Mesenchymal stem cell (in vitro differentiated cells and primary cell): ENCODE data around the gene OR51B2.

Experiments
- DNase-seq: peaks from one replicate; pipeline ENCODE4 v3.0.0-alpha.2; 2013
- H2AFZ ChIP-seq: one replicate; pipeline ENCODE4 v1.6.1; 2013; ENCODE audit warnings: low read depth, mild to moderate bottlenecking, control low read depth, inconsistent platforms, low read length, moderate library complexity
- H2AK5ac ChIP-seq: 2 replicates; pipeline ENCODE4 v1.6.1; 2013; ENCODE audit warnings: low read length, moderate library complexity, mild to moderate bottlenecking, inconsistent platforms; ENCODE audit not compliant: severe bottlenecking
- H2BK120ac ChIP-seq: one replicate; pipeline ENCODE4 v1.6.1; 2013; ENCODE audit warnings: low read depth, mild to moderate bottlenecking, inconsistent platforms, low read length, moderate library complexity
- H2BK12ac ChIP-seq, 2 experiments: one replicate each; pipeline ENCODE4 v1.6.1; 2013; ENCODE audit warnings: inconsistent platforms in 2 of 2, low read length in 2 of 2, mild to moderate bottlenecking in 2 of 2, moderate library complexity in 2 of 2, control low read depth in 1 of 2
- H2BK15ac ChIP-seq: one replicate; pipeline ENCODE4 v1.6.1; 2013; ENCODE audit warnings: mild to moderate bottlenecking, low read depth, inconsistent platforms; ENCODE audit not compliant: poor library complexity, severe bottlenecking
- H2BK5ac ChIP-seq: 2 replicates; pipeline ENCODE4 v1.6.1; 2013; ENCODE audit warnings: low read depth, mild to moderate bottlenecking, low read length, control low read depth, inconsistent platforms; ENCODE audit not compliant: poor library complexity, severe bottlenecking
- H3K14ac ChIP-seq, 2 experiments: one replicate each; pipeline ENCODE4 v1.6.1; 2013; ENCODE audit warnings: inconsistent platforms in 2 of 2, low read length in 2 of 2, control low read depth in 1 of 2, mild to moderate bottlenecking in 1 of 2, moderate library complexity in 1 of 2
- H3K18ac ChIP-seq, 2 experiments: one replicate each; pipeline ENCODE4 v1.6.1; 2013; ENCODE audit warnings: inconsistent platforms in 2 of 2, low read length in 2 of 2, control low read depth in 1 of 2, low read depth in 1 of 2, mild to moderate bottlenecking in 1 of 2
- H3K23ac ChIP-seq, 2 experiments: one replicate each; pipeline ENCODE4 v1.6.1; 2013; ENCODE audit warnings: inconsistent platforms in 2 of 2, low read length in 2 of 2, mild to moderate bottlenecking in 2 of 2, moderate library complexity in 2 of 2, control low read depth in 1 of 2
- H3K27ac ChIP-seq: 2 replicates; pipeline ENCODE4 v1.5.1; 2013; ENCODE audit warnings: mild to moderate bottlenecking, moderate library complexity, low read length, control low read depth, inconsistent platforms; ENCODE audit not compliant: poor library complexity, severe bottlenecking
- H3K27me3 ChIP-seq, 2 experiments: 2 replicates each; pipeline versions ENCODE4 v1.6.1 to v1.7.0; 2013; ENCODE audit warnings: low read length in 2 of 2, mild to moderate bottlenecking in 2 of 2, moderate library complexity in 2 of 2, control low read depth in 1 of 2, inconsistent platforms in 1 of 2; ENCODE audit not compliant: control insufficient read depth in 1 of 2, insufficient read depth in 1 of 2
- H3K36me3 ChIP-seq, 2 experiments: 2 replicates each; pipeline versions ENCODE4 v1.6.1 to v1.7.0; 2013; ENCODE audit warnings: low read length in 2 of 2, control low read depth in 1 of 2, inconsistent platforms in 1 of 2, low read depth in 1 of 2, mild to moderate bottlenecking in 1 of 2; ENCODE audit not compliant: insufficient read depth in 2 of 2, control insufficient read depth in 1 of 2
- H3K4ac ChIP-seq, 2 experiments: one replicate each; pipeline ENCODE4 v1.6.1; 2013; ENCODE audit warnings: inconsistent platforms in 2 of 2, low read length in 2 of 2, mild to moderate bottlenecking in 2 of 2, moderate library complexity in 2 of 2, control low read depth in 1 of 2, low read depth in 1 of 2
- H3K4me1 ChIP-seq: 2 replicates; pipeline ENCODE4 v1.6.1; 2013; ENCODE audit warnings: low read depth, low read length, control low read depth; ENCODE audit not compliant: control insufficient read depth, insufficient read depth
- H3K4me2 ChIP-seq: 2 replicates; pipeline ENCODE4 v1.6.1; 2013; ENCODE audit warnings: low read length, mild to moderate bottlenecking, inconsistent platforms; ENCODE audit not compliant: poor library complexity, severe bottlenecking
- H3K4me3 ChIP-seq, 2 experiments: 2 replicates each; pipeline versions ENCODE4 v1.5.1 to v1.7.0; 2013; ENCODE audit warnings: low read length in 2 of 2, mild to moderate bottlenecking in 2 of 2, control low read depth in 1 of 2, low read depth in 1 of 2; ENCODE audit not compliant: insufficient read depth in 1 of 2
- H3K79me1 ChIP-seq: replicated peaks from 2 replicates; pipeline ENCODE4 v1.6.1; 2013; ENCODE audit warnings: mild to moderate bottlenecking, control low read depth, low read length, inconsistent platforms; ENCODE audit not compliant: poor library complexity, severe bottlenecking
- H3K9ac ChIP-seq: 2 replicates; pipeline ENCODE4 v1.7.0; 2013; ENCODE audit warnings: mild to moderate bottlenecking, low read length, moderate library complexity
- H3K9me3 ChIP-seq: 2 replicates; pipeline ENCODE4 v1.7.0; 2013; ENCODE audit warnings: mild to moderate bottlenecking, low read length; ENCODE audit not compliant: control insufficient read depth
- H4K8ac ChIP-seq: one replicate; pipeline ENCODE4 v1.6.1; 2013; ENCODE audit warnings: inconsistent platforms, mild to moderate bottlenecking, low read length, moderate library complexity
- H4K91ac ChIP-seq: one replicate; pipeline ENCODE4 v1.6.1; 2013; ENCODE audit warnings: mild to moderate bottlenecking, low read length, inconsistent platforms
- WGBS: methylation state at CpG from one replicate; pipeline ENCODE4 v1.1.7; 2013; ENCODE audit warnings: mixed read lengths; 5-methylcytosine and 5-hydroxymethylcytosine counted together

OR51B2 gene

GRCh38 chr11:5348551-5349194 is 24.6 kb upstream of the OR51B2 start:
- no peak overlapping the region for H3K4me2 ChIP-seq
- H3K9ac ChIP-seq = no peak overlapping the region
- H3K4me3 ChIP-seq = no peak overlapping the region
- no peak overlapping the region for H2AFZ ChIP-seq
- H3K14ac ChIP-seq = no peak overlapping the region
- H2BK12ac ChIP-seq = no peak overlapping the region
- no peak overlapping the region for H2BK5ac ChIP-seq
- H3K4me1 ChIP-seq = no peaks in the 10 kb centered on the region
- no peak overlapping the region for H3K27ac ChIP-seq
- 90% methylated on average over 2 of the region's 3 CpGs for WGBS
- H3K4ac ChIP-seq = no peak overlapping the region
- no peak overlapping the region for H3K18ac ChIP-seq
- H4K91ac ChIP-seq = no peak overlapping the region
- no peak overlapping the region for H4K8ac ChIP-seq
- H2BK120ac ChIP-seq = no peak overlapping the region
- no peak overlapping the region for H2BK15ac ChIP-seq
- H3K23ac ChIP-seq = no peak overlapping the region
- DNase-seq = no peak
- H2AK5ac ChIP-seq = no peak overlapping the region
- H3K27me3 ChIP-seq = no peaks in the 10 kb centered on the region
- no peaks in the 10 kb centered on the region for H3K36me3 ChIP-seq
- H3K9me3 ChIP-seq = no peaks in the 10 kb centered on the region
- H3K79me1 ChIP-seq = no peaks in the 10 kb centered on the region

- Histone ChIP-seq H2AK5ac (no peak overlapping the region), H2BK120ac (no peak overlapping the region), H3K9me3 (no peaks in the 10 kb centered on the region), H3K79me1 (no peaks in the 10 kb centered on the region), H3K27me3 (no peaks in the 10 kb centered on the region), H3K4me2 (no peak overlapping the region), H3K36me3 (no peaks in the 10 kb centered on the region), H3K9ac (no peak overlapping the region), H2AFZ (no peak overlapping the region), H2BK15ac (no peak overlapping the region), H4K8ac (no peak overlapping the region), H3K14ac (no peak overlapping the region), H2BK12ac (no peak overlapping the region), H3K18ac (no peak overlapping the region), H4K91ac (no peak overlapping the region), H3K23ac (no peak overlapping the region), H3K27ac (no peak overlapping the region), H3K4me1 (no peaks in the 10 kb centered on the region), H3K4ac (no peak overlapping the region), H2BK5ac (no peak overlapping the region), H3K4me3 (no peak overlapping the region)
- WGBS = 82% methylated on average over 3 of the region's 3 CpGs
- DNase-seq = no peak
Measured at GRCh38 chr11:5345831-5346230, 21.7 kb upstream of the OR51B2 start.

- Histone ChIP-seq H3K4ac (no peak within 1 kb of the TSS), H2AFZ (no peak within 1 kb of the TSS), H3K27me3 (no peaks in the 10 kb centered on the region), H3K4me1 (no peaks in the 10 kb centered on the region), H3K4me2 (no peak within 1 kb of the TSS), H4K8ac (peak within 1 kb of the TSS; percentile 12), H3K14ac (no peak within 1 kb of the TSS), H2BK5ac (no peak within 1 kb of the TSS), H3K18ac (no peak within 1 kb of the TSS), H2AK5ac (no peak within 1 kb of the TSS), H3K36me3 (no peaks in the 10 kb centered on the region), H2BK12ac (no peak within 1 kb of the TSS), H2BK120ac (no peak within 1 kb of the TSS), H3K9ac (no peak within 1 kb of the TSS), H2BK15ac (no peak within 1 kb of the TSS), H3K27ac (no peak within 1 kb of the TSS), H3K79me1 (no peaks in the 10 kb centered on the region), H3K9me3 (no peaks in the 10 kb centered on the region), H3K4me3 (no peak within 1 kb of the TSS), H4K91ac (no peak within 1 kb of the TSS), H3K23ac (no peak within 1 kb of the TSS)
- DNase-seq = no peak
- WGBS = 80% methylated on average over 3 of the region's 6 CpGs
Measured at GRCh38 chr11:5343474-5344335, 19.6 kb upstream of the OR51B2 start, which contains the start of gene OR51B5. OR51B5 (minus strand) TSS chr11:5343524; CDS start chr11:5343524, 0 bp downstream.

- Histone ChIP-seq H3K4me2 (no peak overlapping the region), H3K36me3 (no peaks in the 10 kb centered on the region), H3K9ac (no peak overlapping the region), H3K27ac (no peak overlapping the region), H4K8ac (no peak overlapping the region), H3K23ac (no peak overlapping the region), H3K14ac (no peak overlapping the region), H2AK5ac (no peak overlapping the region), H3K4ac (no peak overlapping the region), H3K9me3 (no peaks in the 10 kb centered on the region), H4K91ac (no peak overlapping the region), H2BK120ac (no peak overlapping the region), H2AFZ (no peak overlapping the region), H3K27me3 (no peaks in the 10 kb centered on the region), H2BK15ac (no peak overlapping the region), H3K18ac (no peak overlapping the region), H3K4me1 (no peaks in the 10 kb centered on the region), H3K79me1 (no peaks in the 10 kb centered on the region), H3K4me3 (no peak overlapping the region), H2BK12ac (no peak overlapping the region), H2BK5ac (no peak overlapping the region)
- DNase-seq = no peak
- 97% methylated on average over 1 of the region's 1 CpG for whole genome bisulfite sequencing
Measured at GRCh38 chr11:5339771-5340322, 15.8 kb upstream of the OR51B2 start.
